T47D (cell line): ENCODE measurements around the gene OR51B6.
"Not testable (repeated sequence)": the region's sequence is repeated elsewhere in the genome, so short reads cannot be mapped to it uniquely, and the experiment has no call there.

Experiments used
- DNase-seq, 2 experiments: peaks; one replicate each; pipeline versions ENCODE4 v3.0.0 to v3.0.0-alpha.2; 2011 to 2012; ENCODE audit warnings: low read depth in 1 of 2, low spot score in 1 of 2
- JUND ChIP-seq: IDR thresholded peaks from 2 replicates; pipeline ENCODE4 v1.6.1; 2012; ENCODE audit warnings: low read depth
- in situ Hi-C: cut with HindIII; loops from 2 replicates; pipeline ENCODE4 v1.10.0; 2016; ENCODE audit warnings: low sequenced_read_pairs, low pct_unique_long_range_greater_than_20kb

OR51B6 gene, protein sequence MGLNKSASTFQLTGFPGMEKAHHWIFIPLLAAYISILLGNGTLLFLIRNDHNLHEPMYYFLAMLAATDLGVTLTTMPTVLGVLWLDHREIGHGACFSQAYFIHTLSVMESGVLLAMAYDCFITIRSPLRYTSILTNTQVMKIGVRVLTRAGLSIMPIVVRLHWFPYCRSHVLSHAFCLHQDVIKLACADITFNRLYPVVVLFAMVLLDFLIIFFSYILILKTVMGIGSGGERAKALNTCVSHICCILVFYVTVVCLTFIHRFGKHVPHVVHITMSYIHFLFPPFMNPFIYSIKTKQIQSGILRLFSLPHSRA

DNA sequence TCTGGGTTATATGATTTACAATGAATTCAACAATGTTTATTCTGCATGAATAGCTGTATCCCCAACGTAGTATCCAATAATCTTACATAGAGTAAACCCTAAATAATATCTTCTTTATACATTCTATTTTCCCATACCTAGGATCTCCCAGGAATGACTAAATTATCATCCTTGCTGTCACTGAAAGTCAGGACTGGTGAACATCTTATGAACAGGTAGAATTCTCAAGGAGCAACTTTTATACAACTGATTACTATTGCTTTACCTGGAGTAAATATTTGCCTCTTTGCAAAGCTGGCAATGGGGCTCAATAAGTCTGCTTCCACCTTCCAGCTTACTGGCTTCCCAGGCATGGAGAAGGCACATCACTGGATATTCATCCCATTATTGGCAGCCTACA lies at the start of gene OR51B6:
Gene OR51B6 (plus strand): TSS at position 301 of the 400 bp plus-strand sequence. CDS start 0 bp downstream, at position 301.
- no peak for DNase-seq
- TF ChIP-seq JUND: no peak
- in situ Hi-C loops: no loop called here

DNA sequence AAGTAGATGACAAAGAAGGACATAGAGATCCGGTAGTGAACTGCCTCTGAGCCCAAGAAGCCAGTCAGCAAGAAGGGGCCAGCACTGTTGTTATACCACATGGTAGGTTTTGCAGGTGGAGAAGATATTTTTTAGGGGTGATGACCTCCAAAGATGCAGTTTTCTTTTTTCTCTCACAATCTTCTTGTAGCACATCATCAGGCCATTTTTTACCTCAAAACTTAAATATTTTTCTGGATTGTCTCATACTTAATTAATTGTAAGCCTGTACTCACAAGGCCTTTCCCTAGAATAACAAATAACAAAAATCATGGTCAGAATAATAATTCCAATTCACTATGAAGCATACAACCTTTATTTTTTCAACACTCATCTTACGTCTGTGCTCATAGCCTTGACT lies 49.5 kb upstream of the OR51B6 start, which contains the start of gene OR51B4:
Gene OR51B4 (minus strand): TSS at position 101 of the 400 bp plus-strand sequence. CDS start 0 bp downstream, at position 101.
- no peak for TF ChIP-seq JUND
- in situ Hi-C loops: no loop called here
- no peak for DNase-seq

DNA sequence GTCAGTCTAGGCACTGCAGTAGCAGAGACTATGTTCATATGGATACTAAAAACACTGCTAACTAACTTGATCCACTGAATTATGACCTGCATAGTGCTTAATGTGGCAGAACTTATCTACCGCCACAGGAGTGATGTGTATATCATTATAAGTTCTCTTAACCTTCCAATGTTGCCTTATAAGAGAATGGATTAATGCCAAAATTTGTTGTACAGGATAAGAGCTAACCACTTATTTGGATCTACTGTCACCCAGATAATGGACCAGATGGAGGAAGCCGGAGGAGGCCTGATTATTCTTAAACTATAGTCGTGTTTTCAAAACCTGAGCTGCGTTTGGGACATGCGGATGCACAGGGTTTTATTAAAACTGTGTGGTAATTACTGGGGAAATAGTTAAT lies 47.7 kb upstream of the OR51B6 start:
- DNase-seq: no peak
- no peak for TF ChIP-seq JUND
- in situ Hi-C loops: no loop called here

DNA sequence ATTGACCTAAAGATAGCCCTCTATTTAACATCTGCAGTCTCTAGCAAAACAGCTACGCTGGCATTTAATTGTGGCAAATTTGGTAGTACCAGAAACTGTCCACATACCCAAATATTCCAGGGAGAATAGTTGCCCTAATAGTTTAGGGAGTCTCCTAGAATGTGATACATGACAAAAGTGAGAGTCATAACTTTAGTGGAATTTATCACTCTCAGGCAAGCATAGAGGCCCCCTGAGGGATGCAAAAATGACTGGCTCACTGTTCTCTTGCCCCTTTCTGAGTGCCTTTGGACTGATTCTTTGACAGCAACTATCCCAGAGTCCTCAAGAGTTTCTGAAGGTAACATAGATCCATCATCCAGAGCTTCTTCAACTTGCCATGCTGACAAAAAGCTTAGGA lies 47.3 kb upstream of the OR51B6 start:
- DNase-seq: no peak
- in situ Hi-C loops: no loop called here
- TF ChIP-seq JUND: no peak

DNA sequence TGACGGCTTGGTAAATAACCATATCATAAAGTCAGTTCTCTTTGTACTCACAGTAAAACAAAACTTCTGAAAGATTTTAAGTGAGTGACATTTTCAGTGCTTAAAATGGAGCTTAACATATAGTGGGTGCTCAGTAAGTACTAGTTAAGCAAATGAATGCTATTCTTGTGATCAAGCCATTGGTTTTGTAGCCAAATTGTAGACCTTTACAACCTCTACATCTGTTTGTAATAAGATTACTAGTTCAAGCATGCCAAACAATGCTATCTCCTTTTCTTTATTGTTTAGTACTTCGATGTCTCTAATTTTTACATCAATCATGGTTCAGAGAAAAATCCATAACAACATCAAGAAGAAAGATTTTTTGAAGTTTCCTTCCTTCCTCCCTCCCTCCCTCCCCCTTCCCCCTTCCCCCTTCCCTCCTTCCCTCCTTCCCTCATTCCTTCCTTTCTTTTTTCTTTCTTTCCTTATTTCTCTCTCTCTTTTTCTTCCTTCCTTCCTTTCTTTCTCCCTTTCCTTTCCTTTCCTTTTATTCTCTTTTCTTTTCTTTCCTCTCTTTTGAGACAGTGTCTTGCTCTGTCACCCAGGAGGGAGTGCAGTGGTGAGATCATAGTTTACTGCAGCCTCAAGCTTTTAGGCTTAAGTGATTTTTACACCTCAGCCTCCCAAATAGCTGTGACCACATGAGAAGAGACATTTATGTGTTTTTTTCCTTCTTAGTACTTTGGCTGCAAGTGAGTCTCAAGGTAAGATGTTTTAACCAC lies 43.9 kb upstream of the OR51B6 start:
- in situ Hi-C loops: no loop called here

DNA sequence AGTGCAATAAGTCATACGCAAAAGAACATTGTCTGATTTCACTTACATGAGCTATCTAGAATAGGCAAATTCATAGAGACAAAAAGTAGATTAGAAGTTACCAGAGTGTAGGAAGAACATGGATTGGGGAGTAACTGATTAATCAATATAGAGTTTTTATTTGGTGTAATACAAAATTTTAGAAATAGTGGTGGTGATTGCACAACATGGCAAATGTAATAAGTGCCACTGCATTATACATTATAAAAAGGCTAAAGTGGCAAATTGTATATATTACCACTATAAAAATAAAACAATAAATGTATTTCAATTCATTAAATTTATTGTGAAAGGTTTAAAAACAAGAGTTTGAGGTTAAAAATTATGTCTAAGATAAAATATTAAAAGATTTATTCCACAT lies 40.9 kb upstream of the OR51B6 start:
- no peak for DNase-seq
- TF ChIP-seq JUND: no peak
- in situ Hi-C loops: no loop called here

More for the DNA sequence above, 43.9 kb upstream of the OR51B6 start:
- no peak for DNase-seq
- TF ChIP-seq JUND: no peak

DNA sequence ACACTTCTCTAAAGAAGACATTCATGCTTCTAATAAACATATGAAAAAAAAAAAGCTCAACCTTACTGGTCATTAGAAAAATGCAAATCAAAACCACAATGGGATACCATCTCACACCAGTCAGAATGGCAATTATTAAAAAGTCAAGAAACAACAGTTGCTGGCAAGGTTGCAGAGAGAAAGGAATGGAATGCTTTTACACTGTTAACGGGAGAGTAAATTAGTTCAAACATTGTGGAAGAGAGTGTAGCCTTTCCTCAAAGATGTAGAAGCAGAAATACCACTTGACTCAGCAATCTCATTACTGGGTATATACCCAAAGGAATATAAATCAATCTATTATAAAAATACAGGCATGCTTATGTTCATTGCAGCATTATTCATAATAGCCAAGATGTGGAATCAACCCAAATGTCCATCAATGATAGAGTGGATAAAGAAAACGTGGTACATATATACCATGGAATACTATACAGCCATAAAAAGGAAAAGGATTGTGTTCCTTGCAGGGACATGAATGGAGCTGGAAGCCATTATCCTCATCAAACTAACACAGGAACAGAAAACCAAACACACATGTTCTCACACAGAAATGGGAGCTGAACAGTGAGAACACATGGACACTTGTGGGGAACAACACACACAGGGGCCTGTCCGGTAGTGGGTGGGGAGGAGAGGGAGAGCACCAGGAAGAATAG lies 37.8 kb upstream of the OR51B6 start:
- DNase-seq, in situ Hi-C loops: not testable (repeated sequence)

DNA sequence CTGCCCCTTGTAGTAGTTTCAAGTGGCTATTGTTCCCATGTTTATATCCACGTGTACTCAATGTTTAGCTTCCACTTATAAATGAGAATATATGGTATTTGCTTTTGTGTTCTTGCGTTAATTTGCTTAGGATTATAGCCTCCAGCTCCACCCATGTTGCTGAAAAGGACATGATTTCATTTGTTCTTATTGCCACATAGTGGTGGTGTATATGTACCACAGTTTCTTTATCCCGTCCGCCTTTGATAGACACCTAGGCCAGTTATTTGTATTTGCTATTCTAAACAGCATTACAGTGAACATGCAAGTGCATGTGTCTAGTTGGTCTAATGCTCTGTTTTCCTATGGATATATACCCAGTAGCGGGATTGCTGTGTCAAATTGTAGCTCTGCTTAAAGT lies 34.0 kb upstream of the OR51B6 start:
- DNase-seq: no peak
- in situ Hi-C loops: no loop called here
- no peak for TF ChIP-seq JUND

DNA sequence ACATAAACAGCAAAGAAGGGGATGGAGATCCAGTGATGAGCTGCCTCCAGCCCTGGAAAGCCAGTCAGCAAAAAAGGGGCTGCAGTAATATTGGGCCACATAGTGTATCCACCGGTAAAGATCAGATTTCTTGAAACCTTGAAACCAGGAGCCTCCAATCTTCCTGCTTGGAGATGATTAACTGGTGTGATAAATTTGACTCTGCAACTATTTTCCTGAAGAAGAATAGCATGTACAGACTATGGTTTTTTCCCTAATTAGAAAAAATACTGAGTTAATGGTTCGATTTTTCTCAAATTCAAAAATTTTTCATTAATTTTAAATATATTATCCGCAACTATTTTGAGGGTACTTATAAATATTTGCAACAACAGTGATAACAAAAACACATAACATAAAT lies 27.1 kb upstream of the OR51B6 start, which contains the start of gene OR51B2:
Gene OR51B2 (minus strand): TSS at position 101 of the 400 bp plus-strand sequence. CDS start 0 bp downstream, at position 101.
- DNase-seq: no peak
- no peak for TF ChIP-seq JUND
- in situ Hi-C loops: no loop called here

DNA sequence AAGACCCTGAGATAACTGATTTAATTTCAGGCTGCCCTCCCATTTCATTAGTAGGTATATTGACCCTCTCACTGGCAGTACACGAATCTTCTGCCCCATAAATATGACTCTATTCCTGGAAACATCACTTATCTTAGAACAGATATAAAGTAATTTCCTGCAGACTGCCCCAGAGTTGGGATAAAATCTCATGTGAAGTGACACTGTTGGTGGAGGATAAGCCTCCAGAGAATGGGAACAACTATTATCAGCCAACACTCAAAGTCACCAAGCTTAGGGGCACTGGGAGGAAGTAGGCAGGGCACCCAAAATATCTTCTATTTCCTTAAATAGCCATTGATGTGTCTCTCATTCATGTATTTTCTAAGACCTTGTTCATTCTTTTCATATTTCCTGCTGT lies 16.1 kb upstream of the OR51B6 start:
- no peak for DNase-seq
- TF ChIP-seq JUND: no peak
- in situ Hi-C loops: no loop called here

DNA sequence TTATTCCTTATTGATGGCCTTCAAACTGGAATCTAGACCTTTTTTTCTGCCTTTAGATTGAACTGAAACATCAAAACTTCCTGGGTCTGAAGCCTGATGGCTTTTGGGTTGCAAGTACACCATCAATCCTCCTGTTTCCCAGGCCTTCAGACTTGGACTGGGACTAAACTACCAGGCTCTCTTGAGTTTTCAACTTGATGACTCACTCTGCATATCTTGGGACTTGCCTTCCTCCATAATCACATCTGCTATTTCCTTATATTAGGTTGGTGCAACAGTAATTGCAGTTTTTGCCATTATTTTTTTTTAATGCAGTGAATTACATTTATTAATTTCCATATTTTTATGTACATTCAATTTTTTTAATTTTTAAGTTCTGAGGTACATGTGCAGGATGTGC lies 15.0 kb upstream of the OR51B6 start:
- no peak for DNase-seq
- no peak for TF ChIP-seq JUND
- in situ Hi-C loops: no loop called here

DNA sequence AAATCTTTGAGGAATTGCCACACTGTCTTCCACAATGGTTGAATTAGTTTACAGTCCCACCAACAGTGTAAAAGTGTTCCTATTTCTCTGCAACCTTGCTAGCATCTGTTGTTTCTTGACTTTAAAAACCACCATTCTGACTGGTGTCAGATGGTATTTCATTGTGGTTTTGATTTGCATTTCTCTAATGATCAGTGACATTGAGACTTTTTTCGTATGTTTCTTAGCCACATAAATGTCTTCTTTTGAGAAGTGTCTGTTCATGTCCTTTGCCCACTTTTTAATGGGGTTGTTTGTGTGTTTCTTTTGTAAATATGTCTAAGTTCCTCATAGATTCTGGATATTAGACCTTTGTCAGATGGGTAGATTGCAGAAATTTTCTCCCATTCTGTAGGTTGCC lies 14.1 kb upstream of the OR51B6 start:
- DNase-seq, in situ Hi-C loops: not testable (repeated sequence)

DNA sequence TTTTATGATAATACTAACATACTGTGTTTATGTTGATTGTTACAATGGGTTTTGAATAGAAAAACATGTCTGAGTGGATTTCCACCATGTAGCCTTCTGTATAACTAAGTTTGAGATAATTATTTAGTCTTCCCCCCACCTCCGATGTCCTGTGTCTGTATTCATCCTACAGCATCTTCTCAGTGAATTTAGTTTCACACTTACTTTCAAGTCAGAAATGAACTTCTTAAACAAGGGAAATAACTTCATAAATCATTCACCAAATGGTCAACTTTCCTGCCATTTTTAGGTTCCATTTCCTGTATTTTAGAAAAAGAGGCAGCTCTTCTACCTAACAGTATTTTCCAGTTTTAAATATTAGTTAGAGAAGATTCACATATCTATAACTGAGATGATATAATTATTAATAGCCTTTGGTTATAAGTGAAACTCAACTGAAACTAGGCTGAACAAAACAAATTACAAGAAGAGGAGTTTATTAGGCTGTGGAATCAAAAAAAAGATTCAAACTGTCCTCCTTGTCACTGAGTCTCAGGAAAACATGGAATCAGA lies 11.5 kb upstream of the OR51B6 start:
- in situ Hi-C loops: no loop called here

More for the DNA sequence above, 11.5 kb upstream of the OR51B6 start:
- no peak for TF ChIP-seq JUND
- DNase-seq: no peak
